Right atrium auricular region (tissue), 2 donors: ENCODE results near the gene ARFGAP3. TPM values are rescaled to one million over a fixed set of nuclear protein-coding genes. Genes with fewer than 3 reads are reported as not detected.

Experiments used
- DNase-seq: peaks from one replicate; pipeline ENCODE4 v3.0.0-alpha.2; 2019; ENCODE audit warnings: low spot score
- H3K27ac ChIP-seq, 2 donors: fragments of 200-600 bp; sonication (generic); 1 replicate in 1 of 2; 2 replicates in 1 of 2; pipeline ENCODE4 v1.5.1; 2016 to 2019
- H3K27me3 ChIP-seq, 2 donors: fragments of 200-600 bp; sonication (generic); one replicate each; pipeline versions ENCODE4 v1.5.1 to v1.6.0; 2017 to 2019
- H3K36me3 ChIP-seq: fragments of 200-600 bp; sonication (generic); one replicate; pipeline ENCODE4 v1.5.1; 2016
- H3K4me1 ChIP-seq, 2 donors: fragments of 200-600 bp; sonication (generic); one replicate each; pipeline versions ENCODE4 v1.5.1 to v1.6.0; 2017 to 2019
- H3K4me3 ChIP-seq, 2 donors: fragments of 200-600 bp; sonication (generic); 1 replicate in 1 of 2; 2 replicates in 1 of 2; pipeline ENCODE4 v1.5.1; 2017 to 2019; ENCODE audit warnings: mild to moderate bottlenecking in 1 of 2, moderate library complexity in 1 of 2
- H3K9me3 ChIP-seq, 2 donors: fragments of 200-600 bp; sonication (generic); one replicate each; pipeline ENCODE4 v1.5.1; 2019
- CTCF ChIP-seq, 2 donors: fragments of 200-600 bp; sonication (generic); IDR thresholded peaks; one replicate each; pipeline ENCODE4 v1.5.1; 2019; ENCODE audit warnings: antibody characterized with exemption in 2 of 2
- total RNA-seq, 2 donors: library from RNA; depleted of rRNA; stranded (reverse); fragments of >200 nt; gene quantifications; one replicate each; pipeline ENCODE4 v1.1.0, GENCODE V29; 2016

The ARFGAP3 gene
- total RNA-seq, 2 donors from 2014 or later: 27.4 to 29.6 TPM

DNA sequence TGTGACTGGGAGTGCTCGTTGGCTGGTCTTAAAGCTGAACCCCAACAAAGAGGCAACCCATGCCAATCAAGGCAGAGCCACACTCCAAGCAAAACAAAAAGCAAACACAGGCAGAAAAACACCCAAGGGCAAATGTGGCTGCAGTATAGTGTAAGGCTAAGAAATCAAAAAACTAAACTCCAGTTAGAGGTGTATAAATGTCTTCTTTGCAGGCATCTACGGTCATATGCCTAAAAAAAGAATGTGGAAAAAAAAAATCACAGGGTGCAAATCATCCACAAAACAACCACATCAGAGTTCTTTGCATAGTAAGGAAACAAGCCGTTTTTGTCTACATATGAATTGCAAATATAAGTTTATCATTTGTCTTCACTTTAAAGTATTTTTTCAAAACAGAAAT lies 27.8 kb downstream of the ARFGAP3 start:
- no peak for DNase-seq
- no peak overlapping the region for H3K27ac ChIP-seq
- H3K36me3 ChIP-seq: peaks cover 91% of the 10 kb centered on the region
- no peaks in the 10 kb centered on the region for H3K4me1 ChIP-seq
- no peak overlapping the region for H3K4me3 ChIP-seq
- no peaks in the 10 kb centered on the region for H3K9me3 ChIP-seq
- no peak for TF ChIP-seq CTCF (IDR thresholded peaks at IDR 0.05)
- H3K27me3 ChIP-seq: no peaks in the 10 kb centered on the region

- peaks cover 91% of the 10 kb centered on the region for H3K36me3 ChIP-seq
- no peaks in the 10 kb centered on the region for H3K27me3 ChIP-seq
- H3K27ac ChIP-seq: no peak overlapping the region
- no peaks in the 10 kb centered on the region for H3K4me1 ChIP-seq
- no peak overlapping the region for H3K4me3 ChIP-seq
- no peak for TF ChIP-seq CTCF (IDR thresholded peaks at IDR 0.05)
- H3K9me3 ChIP-seq: no peaks in the 10 kb centered on the region
- DNase-seq: no peak
Observed at GRCh38 chr22:42825796-42826195, 31.3 kb downstream of the ARFGAP3 start.

- no peak overlapping the region for H3K27ac ChIP-seq
- peaks cover 0 to 8% of the 10 kb centered on the region in 2 donors for H3K4me1 ChIP-seq
- H3K9me3 ChIP-seq: no peaks in the 10 kb centered on the region
- peaks cover 57% of the 10 kb centered on the region for H3K36me3 ChIP-seq
- no peak for TF ChIP-seq CTCF (IDR thresholded peaks at IDR 0.05)
- H3K27me3 ChIP-seq: no peaks in the 10 kb centered on the region
- no peak overlapping the region for H3K4me3 ChIP-seq
- no peak for DNase-seq
Observed at GRCh38 chr22:42821386-42821785, 35.7 kb downstream of the ARFGAP3 start.

DNA sequence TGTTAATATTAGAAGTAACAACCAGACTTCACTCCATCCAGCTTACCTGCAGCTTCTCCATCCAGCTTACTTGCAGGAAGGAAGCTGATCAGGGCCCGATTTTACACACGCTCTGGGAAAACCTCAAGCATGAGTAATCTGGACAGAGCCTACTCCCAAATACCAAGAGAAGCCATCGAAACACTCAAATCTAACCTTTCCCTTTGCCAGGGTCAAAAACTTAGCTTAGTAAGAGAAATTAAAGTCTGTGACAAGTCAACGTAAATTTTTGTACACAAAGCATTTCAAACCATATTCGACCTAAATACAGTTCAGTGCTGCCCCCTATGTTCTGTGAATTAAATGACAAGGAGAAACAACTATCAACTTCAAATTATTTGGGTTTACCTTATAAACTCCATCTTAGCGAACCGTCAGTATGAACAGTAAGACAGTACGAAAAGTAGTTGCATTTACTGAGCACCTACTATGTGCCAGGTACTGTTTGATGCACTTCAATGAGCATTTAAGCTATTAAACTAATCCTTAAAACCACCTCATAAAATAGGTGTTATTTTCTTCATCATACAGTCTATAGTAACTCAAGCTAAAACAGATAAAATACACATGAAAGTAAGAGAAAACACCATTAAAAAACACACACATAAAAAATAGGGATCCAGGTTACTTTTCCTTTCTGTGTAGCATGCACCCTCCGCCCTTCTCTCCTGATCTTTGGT lies 36.9 kb downstream of the ARFGAP3 start:
- Histone ChIP-seq H3K36me3 (peaks cover 57% of the 10 kb centered on the region), H3K4me1 (peaks cover 0 to 8% of the 10 kb centered on the region in 2 donors), H3K27me3 (no peaks in the 10 kb centered on the region), H3K9me3 (no peaks in the 10 kb centered on the region), H3K4me3 (no peak overlapping the region), H3K27ac (no peak overlapping the region)
- peak in 1 of 2 donors; percentile 67 for TF ChIP-seq CTCF (IDR thresholded peaks at IDR 0.05)
- DNase-seq: peak; percentile 52

DNA sequence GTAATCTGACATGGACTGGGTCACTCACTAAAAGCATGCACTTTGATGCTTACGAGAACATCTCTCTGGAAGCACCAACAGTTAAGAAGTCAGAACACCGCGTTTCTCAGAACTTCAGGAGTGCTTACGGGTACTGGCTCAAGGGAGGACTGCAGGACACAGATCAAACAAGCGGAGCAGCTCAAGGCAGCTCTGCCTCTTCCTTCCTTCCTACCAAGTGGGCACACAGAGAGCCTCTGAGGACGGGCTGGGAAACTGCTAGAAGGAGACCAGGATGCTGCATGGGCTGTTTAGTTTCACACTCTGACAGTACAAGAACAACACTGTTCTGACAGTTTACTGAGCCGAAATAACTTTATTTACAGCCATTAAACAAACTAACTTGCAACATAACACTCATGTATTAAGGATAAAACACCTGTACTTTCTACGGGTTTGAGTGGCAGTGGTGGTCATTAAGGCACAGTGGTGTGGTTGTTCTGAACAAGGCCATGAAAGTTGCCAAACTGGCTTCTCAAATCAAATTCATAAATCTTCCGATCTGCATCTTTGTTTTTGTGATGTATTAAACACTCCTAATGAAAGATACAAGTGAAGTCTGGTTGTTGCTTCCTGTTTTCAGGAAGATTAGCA lies 37.5 kb downstream of the ARFGAP3 start:
- Histone ChIP-seq H3K27me3 (no peaks in the 10 kb centered on the region), H3K9me3 (no peaks in the 10 kb centered on the region), H3K4me3 (no peak overlapping the region), H3K36me3 (peaks cover 51% of the 10 kb centered on the region), H3K4me1 (peaks cover 0 to 8% of the 10 kb centered on the region in 2 donors), H3K27ac (no peak overlapping the region)
- peak; percentile 18 for DNase-seq
- TF ChIP-seq CTCF (IDR thresholded peaks at IDR 0.05): no peak
